GM21528 (cell line): Measurements from ENCODE around the gene NID1.
"Not testable (repeated sequence)": the region's sequence is repeated elsewhere in the genome, so short reads cannot be mapped to it uniquely, and the experiment has no call there.

Source experiments
- ATAC-seq: cut with Tn5 transposase; IDR thresholded peaks from one replicate; pipeline ENCODE4 v1.9.1; 2021; ENCODE audit warnings: mild to moderate bottlenecking, moderate library complexity; ENCODE audit not compliant: unreplicated experiment, low FRiP score

NID1 gene

GRCh38 chr1:236064674-236065508 lies at the start of gene NID1:
Gene NID1 (minus strand): TSS chr1:236065090. CDS start chr1:236065079, 11 bp downstream.
- no peak for ATAC-seq

- no peak for ATAC-seq
Observed at GRCh38 chr1:236114076-236114747, 49.3 kb upstream of the NID1 start.

GRCh38 chr1:236113324-236114032 lies 48.6 kb upstream of the NID1 start:
- ATAC-seq, result no peak

- no peak for ATAC-seq
Observed at GRCh38 chr1:236112332-236112627, 47.4 kb upstream of the NID1 start.

- no peak for ATAC-seq
Observed at GRCh38 chr1:236111527-236112331, 46.8 kb upstream of the NID1 start.

GRCh38 chr1:236110137-236110536 lies 45.2 kb upstream of the NID1 start:
- ATAC-seq, result no peak

GRCh38 chr1:236108027-236108648 lies 43.2 kb upstream of the NID1 start:
- no peak for ATAC-seq

- ATAC-seq, result no peak
Observed at GRCh38 chr1:236107121-236107907, 42.4 kb upstream of the NID1 start.

- ATAC-seq, result no peak
Observed at GRCh38 chr1:236103646-236104218, 38.8 kb upstream of the NID1 start.

- no peak for ATAC-seq
Observed at GRCh38 chr1:236103059-236103458, 38.2 kb upstream of the NID1 start.

GRCh38 chr1:236102611-236103010 lies 37.7 kb upstream of the NID1 start:
- no peak for ATAC-seq

- no peak for ATAC-seq
Observed at GRCh38 chr1:236101233-236102200, 36.6 kb upstream of the NID1 start.

GRCh38 chr1:236100799-236101198 lies 35.9 kb upstream of the NID1 start:
- ATAC-seq, result no peak

GRCh38 chr1:236099355-236099974 lies 34.6 kb upstream of the NID1 start:
- ATAC-seq, result no peak

GRCh38 chr1:236098267-236098666 lies 33.4 kb upstream of the NID1 start:
- no peak for ATAC-seq

GRCh38 chr1:236096660-236097482 lies 32.0 kb upstream of the NID1 start:
- ATAC-seq, result not testable (repeated sequence)
